Fibroblast of upper back skin (primary cell): ENCODE data around the gene PTH2.
"Not testable (repeated sequence)": the region's sequence is repeated elsewhere in the genome, so short reads cannot be mapped to it uniquely, and the experiment has no call there.

Experiments
- DNase-seq: peaks from one replicate; pipeline ENCODE4 v3.0.0-alpha.2; 2013

Gene PTH2, protein sequence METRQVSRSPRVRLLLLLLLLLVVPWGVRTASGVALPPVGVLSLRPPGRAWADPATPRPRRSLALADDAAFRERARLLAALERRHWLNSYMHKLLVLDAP

DNA sequence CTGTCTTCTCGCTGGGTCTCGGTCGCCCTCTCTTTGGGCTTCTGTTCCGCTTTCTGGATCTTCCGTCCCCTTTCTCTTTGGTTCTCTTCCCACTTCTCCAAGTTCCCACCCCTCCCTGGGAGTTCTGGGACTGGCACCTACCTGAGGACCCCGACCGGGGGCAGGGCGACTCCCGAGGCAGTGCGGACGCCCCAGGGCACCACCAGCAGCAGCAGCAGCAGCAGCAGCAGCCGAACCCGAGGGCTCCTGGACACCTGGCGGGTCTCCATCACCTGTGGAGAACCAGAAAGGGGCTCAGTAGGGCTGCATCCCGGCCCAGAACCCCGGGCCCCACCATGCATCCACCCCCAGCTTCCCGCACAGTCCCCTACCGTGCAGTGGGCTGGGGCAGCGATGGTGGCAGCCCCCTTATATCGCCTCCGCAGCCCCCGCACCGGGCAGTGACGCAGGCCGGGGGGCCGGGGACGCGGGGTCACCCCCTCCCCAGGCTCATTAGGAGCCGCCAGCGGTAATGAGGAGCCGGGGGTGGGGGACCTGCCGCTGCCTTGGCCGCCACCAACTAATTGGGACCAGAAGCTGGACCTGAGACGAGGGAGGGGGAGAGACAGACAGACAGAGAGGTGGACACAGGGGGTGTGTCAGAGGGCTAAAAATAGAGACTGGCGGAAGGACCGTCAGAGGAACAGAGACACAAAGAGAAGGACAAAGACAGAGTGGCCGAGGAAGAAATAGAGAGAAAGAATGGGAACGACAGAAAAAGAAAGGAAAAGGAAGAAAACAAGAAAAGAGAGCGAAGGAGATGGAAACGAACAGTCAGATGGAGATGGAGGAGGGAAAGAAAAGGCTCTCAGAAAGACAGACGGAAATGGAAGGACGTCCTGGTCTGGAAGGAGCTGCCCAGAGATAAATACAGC lies at the start of gene PTH2:
TSS of gene PTH2 (minus strand) at position 371 of the 914 bp plus-strand sequence. CDS start at position 269, 102 bp downstream.
- no peak for DNase-seq

DNA sequence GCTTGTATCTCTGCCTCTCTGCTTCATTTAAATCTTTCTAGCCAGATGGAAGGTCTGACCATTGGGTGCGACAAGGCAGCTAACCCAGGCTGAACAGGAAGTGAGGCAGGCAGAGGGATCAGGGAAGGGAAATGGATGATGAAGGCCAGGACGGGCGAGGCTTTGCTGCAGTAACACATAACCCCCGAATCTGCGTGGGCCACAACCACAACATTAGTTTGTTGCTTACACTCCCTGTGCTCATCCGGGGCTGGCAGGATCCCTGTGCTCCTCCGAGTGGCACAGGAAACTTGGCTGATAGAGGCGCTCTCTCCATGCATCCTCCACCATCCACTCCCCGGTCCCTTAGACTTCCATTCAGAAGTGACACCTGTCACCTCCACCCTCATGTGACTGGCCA lies 49.7 kb upstream of the PTH2 start:
- no peak for DNase-seq

DNA sequence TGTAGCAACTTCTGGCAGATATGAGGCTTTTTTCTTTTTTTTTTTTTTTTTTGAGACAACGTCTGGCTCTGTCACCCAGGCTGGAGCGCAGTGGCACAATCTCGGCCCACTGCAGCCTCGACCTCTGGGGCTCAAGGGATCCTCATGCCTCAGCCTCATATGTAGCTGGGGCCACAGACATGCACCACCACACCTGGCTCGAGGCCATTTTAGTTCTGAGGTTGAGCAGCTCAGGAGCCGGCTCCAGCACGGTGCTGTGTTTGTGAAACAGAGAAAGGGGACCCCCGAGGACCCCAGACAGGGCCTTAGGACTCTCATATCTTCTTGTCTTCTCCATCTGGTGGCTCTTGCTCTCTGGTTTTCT lies 47.4 kb upstream of the PTH2 start:
- DNase-seq: no peak

DNA sequence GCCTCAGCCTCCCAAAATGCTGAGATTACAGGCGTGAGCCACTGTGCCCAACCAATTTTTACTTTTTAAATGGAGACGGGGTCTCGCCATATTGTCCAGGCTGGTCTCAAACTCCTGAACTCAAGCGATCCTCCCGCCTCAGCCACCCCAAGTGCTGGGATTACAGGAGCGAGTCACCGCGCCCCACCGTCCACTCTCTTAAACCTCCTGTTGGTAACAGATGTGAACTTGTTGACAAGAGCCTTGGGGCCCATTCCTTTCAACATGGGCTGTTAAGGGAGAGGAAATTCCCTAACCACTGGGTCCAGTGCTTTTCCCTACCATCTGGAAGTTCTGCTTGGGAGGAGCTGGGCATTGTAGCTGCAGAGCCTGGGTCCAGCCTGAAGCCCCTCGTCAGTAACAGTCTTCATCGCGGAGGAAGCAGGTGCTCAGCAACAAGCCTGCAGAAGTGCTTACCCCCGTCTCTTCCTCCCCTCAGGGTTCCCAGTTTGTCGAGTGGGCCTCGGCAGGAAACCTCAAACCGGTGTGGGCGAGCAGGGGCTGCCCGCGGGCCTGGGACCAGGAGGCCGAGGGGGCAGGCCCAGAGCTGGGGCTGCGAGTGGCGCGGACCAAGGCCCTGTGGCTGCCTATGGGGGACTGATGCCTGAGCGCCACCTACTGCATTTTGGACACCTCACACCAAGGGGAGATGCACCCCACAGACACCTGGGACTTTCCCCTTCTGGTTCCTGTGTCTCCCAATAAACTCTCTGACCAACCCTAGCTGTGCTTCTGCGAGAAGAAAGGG lies 46.8 kb upstream of the PTH2 start:
- DNase-seq: no peak

DNA sequence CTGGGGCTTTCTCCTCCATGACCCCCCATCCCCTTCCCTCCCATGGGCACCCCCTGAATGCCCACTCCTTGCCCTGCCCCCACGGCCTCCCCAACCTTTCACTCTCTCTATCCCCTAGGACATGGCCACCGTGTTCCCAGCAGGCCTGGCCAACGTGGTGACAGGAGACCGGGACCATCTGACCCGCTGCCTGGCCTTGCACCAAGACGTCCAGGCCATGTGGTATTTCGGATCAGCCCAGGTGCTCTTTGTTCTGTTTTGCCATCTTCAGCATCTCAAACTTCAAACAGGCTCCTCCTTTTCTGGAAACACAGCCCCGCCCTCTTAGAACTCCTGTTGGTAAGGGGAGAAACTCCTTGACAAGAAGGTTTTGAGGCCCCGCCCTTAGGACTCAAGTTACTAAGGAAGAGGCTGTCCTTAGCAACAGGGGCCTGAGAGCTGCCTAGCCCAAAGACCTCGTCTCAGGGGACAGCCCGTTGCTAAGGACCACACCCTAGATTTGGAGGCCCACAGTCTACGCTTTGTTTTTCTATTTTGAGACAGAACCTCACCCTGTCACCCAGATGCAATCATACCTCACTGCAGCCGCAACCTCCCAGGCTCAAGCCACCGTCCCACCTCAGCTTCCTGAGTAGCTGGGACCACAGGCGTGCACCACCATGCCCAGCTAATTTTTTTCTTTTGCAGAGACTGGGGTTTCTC lies 45.7 kb upstream of the PTH2 start:
- peak; percentile 54 for DNase-seq

DNA sequence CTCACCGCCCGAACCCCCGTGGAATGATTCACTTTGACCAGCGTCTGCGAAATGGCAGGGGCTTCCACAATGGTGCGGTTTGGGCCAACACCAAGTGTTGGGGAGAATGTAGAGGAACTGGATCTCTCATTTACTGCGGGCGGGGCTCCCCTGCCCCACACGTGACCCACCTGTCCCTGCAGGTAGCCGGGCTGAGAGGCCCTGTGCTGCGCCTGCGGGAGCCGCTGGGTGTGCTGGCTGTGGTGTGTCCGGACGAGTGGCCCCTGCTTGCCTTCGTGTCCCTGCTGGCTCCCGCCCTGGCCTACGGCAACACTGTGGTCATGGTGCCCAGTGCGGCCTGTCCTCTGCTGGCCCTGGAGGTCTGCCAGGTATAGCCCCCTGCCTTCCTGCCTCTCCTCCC lies 45.0 kb upstream of the PTH2 start:
- DNase-seq: no peak

DNA sequence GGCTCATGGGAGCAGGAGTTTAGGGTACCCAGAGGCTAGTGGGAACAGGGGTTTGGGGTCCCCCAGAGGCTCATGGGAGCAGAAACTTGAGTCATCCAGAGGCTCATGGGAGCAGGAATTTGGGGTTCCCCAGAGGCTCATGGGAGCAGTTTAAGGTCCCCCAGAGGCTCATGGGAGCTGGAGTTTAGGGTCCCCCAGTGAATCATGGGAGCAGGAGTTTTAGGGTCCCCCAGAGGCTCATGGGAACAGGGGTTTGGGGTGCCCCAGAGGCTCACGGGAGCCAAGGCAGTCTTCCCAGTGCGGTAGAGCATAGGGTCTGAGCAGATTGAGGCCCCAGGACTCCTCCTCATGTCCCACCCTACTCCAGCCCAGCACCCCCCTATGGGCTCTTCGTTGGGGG lies 42.1 kb upstream of the PTH2 start:
- DNase-seq: no peak

DNA sequence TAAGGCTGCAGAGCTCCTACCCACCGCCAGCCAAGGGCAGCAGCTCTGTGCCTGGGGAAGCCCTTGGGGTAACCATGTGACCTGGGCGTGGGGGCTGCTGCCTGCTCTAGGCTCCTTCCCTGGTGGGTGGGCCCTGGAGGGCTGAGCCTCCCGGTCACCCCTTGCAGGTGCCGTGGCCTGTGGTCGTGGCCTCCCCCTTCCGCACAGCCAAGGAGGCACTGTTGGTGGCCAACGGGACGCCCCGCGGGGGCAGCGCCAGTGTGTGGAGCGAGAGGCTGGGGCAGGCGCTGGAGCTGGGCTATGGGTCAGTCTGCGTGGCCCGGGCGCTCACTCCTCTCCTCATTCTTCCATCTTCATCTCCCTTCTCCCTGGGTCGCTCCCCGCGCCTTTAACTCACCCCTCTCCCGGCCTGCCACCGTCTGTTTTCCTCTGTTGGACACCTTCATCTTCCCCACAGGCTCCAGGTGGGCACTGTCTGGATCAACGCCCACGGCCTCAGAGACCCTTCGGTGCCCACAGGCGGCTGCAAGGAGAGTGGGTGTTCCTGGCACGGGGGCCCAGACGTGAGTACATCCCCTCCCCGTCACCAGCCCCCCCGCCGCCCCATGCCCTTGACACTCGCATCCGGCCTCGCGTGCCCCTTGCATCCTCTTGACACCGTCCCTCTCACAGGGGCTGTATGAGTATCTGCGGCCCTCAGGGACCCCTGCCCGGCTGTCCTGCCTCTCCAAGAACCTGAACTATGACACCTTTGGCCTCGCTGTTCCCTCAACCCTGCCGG lies 40.9 kb upstream of the PTH2 start:
- no peak for DNase-seq

DNA sequence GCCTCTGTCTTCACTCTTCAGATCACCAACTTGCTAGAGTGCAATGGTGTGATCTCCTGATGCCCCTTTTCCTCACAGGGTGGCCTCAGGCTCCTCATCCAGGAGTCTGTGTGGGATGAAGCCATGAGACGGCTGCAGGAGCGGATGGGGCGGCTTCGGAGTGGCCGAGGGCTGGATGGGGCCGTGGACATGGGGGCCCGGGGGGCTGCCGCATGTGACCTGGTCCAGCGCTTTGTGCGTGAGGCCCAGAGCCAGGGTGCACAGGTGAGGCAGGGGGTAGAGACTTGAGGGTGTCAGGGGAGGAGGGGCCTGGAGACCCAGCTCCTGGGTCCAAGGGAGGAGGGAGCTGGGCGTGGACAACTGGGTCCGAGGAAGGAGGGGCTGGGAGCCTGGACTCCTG lies 39.3 kb upstream of the PTH2 start:
- DNase-seq: no peak

DNA sequence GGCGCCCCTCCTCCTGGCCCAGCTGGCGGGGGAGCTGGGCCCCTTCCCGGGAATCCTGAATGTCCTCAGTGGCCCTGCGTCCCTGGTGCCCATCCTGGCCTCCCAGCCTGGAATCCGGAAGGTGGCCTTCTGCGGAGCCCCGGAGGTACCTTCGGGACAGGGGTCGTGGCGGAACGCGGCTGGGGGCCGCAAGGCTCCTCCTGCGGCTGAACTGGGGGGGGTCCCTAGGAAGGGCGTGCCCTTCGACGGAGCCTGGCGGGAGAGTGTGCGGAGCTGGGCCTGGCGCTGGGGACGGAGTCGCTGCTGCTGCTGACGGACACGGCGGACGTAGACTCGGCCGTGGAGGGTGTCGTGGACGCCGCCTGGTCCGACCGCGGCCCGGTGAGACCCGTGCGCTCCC lies 38.4 kb upstream of the PTH2 start:
- no peak for DNase-seq

DNA sequence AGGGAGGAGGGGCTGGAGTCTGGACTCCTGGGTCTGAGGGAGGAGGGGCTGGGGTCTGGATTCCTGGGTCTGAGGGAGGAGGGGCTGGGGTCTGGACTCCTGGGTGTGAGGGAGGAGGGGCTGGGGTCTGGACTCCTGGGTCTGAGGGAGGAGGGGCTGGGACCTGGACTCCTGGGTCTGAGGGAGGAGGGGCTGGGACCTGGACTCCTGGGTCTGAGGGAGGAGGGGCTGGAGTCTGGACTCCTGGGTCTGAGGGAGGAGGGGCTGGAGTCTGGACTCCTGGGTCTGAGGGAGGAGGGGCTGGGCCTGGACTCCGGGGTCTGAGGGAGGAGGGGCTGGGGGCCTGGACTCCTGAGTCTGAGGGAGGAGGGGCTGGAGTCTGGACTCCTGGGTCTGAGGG lies 37.9 kb upstream of the PTH2 start:
- not testable (repeated sequence) for DNase-seq

DNA sequence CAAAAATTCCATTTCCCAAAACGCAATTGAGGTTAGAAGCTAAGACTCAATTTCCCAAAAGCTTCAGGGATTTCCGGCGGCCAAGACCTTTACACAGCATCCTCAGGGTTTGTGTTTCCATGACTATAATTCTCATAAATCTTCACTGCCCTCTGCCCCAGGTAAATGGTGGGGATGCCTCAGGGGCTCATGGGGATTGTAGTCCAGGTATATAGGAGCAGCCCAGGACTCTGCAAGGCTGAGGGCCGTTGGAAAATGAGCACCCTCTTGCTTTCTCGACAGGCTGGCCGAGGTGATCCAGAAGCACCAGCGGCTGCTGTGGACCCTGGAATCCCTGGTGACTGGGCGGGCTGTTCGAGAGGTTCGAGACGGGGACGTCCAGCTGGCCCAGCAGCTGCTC lies 36.1 kb upstream of the PTH2 start:
- no peak for DNase-seq

DNA sequence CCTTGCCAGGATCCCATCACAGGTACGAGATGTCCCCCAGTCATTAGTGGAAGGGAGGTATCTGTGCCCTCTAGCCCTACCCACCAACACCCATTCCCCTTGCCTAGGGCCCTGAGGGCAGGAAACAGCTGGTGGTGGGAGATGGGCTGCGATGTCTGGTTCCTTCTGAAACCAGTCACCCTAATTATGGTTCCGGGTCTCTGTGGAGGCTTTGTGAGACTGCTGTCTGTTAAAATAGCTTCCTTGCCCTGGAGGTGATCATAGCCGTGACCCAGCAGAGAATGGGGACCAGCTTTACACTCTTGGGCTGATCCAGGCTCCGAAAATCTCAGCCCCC lies 35.3 kb upstream of the PTH2 start:
- no peak for DNase-seq

DNA sequence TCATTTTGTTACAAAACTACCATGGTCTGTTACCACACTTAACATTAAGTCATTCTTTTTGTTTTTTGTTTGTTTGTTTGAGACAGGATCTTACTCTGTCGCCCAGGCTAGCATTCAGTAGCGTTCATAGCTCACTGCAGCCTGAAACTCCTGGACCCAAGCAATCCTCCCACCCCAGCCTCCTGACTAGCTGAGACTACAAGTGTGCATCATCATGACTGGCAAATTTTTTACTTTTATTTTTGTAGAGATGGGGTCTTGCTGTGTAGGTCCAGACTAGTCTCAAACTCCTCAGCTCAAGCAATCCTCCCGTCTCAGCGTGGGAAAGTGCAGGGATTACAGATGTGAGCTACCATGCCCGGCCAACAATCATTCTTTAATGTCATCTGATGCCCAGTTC lies 33.1 kb upstream of the PTH2 start:
- no peak for DNase-seq

DNA sequence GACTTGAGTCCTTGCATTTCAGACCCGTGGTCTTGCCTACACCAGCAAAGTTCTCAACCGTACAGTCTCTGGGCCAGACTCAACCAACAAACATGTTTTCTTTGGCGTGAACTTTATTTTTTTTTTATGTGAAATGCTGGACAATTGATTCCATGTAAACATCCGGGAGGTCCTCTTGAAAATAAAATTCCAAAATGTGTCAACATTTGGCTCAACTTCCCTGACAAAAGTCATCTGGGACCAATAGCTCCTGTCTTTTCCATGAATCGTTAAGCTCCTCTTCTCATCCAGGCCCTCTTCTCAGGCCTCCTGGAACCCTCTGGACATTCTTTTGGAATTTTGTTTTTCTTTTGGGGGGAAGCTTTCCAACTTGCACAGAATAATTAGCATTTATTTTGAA lies 32.5 kb upstream of the PTH2 start:
- no peak for DNase-seq

DNA sequence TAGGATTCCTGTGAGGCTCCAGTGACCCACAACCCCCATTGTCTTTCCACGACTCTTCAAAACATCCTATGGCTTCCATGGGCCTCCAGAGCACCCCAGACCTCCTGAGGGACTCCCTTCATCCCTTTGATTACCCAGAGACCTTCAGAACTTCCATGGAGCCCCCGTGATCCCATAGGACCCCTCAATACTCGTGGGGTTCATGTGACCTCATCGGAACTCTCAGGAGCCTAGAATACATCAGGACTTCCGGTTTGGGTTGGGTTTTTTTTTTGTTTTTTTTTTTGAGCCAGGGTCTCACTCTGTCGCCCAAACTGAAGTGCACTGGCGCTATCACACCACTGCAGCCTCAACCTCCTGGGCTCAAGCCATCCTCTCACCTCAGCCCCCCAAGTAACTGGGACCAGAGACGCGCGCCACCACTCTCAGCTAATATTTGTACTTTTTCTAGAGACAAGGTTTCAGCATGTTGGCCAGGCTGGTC lies 30.6 kb upstream of the PTH2 start:
- no peak for DNase-seq

DNA sequence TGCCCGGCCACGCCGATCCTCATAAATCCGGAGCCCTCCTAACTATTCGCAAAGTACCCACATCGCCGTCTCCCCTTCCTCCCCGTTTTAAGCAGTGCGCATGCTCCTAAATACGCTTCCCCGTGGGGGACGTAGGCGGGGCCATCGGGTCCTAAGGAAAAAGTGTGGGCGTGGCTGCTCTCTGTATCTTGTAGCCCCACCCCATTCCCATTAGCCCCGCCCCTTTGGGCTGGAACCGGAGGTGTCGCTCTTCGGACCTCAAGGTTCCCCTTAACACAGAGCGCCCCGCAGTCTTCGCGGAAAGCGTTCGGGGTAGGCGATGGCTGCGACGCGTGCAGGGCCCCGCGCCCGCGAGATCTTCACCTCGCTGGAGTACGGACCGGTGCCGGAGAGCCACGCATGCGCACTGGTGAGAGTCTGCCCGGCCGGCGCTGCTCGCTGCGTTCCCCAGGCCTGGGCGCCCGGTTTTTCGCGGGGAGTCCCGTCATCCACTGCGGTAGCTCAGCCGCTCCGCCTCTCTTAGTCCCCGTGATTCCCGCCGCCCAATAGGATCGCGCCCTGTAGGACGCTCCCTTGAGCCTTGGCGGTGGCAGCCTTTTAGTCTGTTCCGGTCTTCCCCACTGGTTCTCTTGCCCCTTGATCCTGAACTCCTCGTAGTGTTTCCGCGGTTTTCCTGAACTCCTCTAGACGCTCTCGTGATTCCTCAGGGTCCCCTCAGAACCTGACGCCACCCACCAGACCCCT lies 29.9 kb upstream of the PTH2 start, which contains the start of gene ALDH16A1:
TSS of gene ALDH16A1 (plus strand) at position 213 of the 744 bp plus-strand sequence. CDS start at position 320, 107 bp downstream.
- peak; percentile 98 for DNase-seq

DNA sequence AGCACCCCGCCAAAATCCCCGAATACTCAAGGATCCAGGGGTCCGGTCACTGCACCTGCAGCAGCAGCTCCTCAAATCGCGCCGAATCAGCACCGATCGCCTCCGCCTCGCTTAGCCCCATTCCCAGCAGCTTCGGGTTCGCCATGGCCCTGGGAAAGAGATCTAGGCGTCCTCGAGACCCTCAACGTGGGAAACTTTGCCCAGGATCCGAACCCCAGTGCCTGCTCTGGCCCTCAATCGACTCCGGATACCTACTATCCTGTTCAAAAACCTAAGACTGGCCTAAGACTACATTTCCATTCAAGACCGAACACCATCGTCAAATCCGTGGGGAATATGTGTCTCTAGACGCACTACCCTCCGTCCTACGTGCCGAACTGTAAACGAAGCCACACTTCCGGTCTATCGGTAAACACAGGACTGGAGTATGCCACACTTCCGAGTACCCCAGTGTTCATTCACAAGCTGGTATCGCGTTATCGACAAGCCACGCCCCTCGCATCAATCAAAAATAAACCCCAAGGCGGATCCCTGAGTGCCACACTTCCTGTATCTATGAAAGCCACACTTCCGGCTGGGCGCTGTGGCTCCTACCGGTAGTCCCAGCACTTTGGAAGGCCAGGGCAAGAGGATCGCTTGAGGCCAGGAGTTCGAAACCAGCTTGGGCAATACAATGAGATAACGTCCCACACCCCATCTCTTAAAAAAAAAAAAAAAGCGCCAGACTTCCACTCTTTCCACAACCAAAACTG lies 28.4 kb upstream of the PTH2 start, which contains the start of gene PIH1D1:
TSS of gene PIH1D1 (minus strand) at position 385 of the 752 bp plus-strand sequence. CDS start at position 145, 240 bp downstream.
- peak; percentile 100 for DNase-seq

DNA sequence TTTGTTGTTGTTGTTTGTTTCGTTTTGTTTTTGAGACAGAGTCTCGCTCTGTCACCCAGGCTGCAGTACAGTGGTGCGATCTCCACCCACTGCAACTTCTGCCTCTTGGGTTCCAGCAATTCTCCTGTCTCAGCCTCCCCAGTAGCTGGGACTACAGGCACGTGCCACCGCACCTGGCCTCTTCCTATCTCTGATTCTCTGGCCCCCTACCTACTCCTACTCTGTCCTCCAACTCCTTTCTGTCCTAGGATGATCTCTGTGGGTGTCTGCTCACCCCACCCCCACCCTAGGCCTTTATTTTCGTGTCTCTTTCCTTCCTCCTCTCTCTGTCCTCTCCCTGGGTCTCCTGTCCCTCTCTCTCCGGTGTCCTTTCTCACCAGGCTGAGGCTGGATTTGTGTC lies 27.2 kb upstream of the PTH2 start:
- no peak for DNase-seq

DNA sequence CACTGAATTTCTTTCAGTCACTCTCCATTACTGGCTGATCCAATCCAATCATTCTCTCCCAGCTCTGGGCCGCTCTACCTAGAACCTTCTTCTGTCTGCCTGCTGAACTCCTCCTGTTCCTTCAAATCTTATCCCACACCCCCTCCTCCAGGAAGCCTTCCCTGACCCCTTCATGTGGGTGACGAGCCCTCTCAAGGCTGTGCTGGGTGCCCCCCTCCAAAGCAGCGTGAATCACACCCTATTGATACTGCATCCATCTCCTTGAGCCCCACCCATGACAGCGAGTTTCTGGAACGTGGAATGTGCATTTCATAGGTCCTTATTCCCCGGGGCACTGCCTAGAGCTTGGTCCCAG lies 25.2 kb upstream of the PTH2 start:
- no peak for DNase-seq
